ENCODE results near the gene LRRC27. TPM values are rescaled to one million over a fixed set of nuclear protein-coding genes. Genes with fewer than 3 reads are reported as not detected.

Gene LRRC27
- total RNA-seq, 4 donors from 2014 or later = 0.59 to 32.6 (median 15.3) TPM

DNA sequence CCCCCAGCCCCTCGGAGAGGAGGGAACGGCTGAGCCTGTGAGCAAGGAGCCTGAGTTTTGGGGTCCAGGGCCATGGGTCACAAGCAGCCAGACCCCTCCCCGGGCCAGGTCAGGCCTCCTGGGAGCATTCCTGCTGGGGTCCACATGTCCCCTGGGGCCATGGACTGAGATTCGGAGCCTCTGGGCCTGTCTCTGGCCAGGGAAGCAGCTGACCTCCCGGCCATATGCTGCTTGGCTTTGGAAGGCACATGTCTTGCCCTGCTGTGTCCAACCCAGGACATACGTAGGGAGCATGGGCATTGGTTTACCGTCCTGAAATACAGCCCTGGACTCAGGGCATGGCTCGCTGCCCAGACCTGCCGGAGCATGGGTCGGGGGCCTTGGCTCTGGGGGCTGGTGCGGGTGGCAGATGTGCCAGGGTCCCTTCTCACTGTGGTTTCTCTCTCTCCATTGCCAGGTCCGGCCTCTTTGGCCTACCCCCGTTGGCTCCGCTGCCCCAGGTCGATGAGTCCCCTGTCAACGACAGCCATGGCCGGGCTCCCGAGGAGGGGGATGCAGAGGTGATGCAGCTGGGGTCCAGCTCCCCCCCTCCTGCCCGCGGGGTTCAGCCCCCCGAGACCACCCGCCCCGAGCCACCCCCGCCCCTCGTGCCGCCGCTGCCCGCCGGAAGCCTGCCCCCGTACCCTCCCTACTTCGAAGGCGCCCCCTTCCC lies 72.3 kb downstream of the LRRC27 start:
- Histone ChIP-seq H3K4me1 (peaks cover 0 to 27% of the 10 kb centered on the region in 2 donors), H3K9me3 (no peaks in the 10 kb centered on the region), H3K4me3 (no peak overlapping the region), H3K27ac (no peak overlapping the region), H3K27me3 (no peaks in the 10 kb centered on the region), H3K36me3 (no peaks in the 10 kb centered on the region)
- intact Hi-C loops (cut with DNase I; ENCODE audit: low total_unique reads) = no loop called here
- TF ChIP-seq POLR2A (IDR thresholded peaks at IDR 0.05) = no peak
- TF ChIP-seq, protein P1, sequence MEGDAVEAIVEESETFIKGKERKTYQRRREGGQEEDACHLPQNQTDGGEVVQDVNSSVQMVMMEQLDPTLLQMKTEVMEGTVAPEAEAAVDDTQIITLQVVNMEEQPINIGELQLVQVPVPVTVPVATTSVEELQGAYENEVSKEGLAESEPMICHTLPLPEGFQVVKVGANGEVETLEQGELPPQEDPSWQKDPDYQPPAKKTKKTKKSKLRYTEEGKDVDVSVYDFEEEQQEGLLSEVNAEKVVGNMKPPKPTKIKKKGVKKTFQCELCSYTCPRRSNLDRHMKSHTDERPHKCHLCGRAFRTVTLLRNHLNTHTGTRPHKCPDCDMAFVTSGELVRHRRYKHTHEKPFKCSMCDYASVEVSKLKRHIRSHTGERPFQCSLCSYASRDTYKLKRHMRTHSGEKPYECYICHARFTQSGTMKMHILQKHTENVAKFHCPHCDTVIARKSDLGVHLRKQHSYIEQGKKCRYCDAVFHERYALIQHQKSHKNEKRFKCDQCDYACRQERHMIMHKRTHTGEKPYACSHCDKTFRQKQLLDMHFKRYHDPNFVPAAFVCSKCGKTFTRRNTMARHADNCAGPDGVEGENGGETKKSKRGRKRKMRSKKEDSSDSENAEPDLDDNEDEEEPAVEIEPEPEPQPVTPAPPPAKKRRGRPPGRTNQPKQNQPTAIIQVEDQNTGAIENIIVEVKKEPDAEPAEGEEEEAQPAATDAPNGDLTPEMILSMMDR (IDR thresholded peaks at IDR 0.05) = no peak
- no peak for DNase-seq

DNA sequence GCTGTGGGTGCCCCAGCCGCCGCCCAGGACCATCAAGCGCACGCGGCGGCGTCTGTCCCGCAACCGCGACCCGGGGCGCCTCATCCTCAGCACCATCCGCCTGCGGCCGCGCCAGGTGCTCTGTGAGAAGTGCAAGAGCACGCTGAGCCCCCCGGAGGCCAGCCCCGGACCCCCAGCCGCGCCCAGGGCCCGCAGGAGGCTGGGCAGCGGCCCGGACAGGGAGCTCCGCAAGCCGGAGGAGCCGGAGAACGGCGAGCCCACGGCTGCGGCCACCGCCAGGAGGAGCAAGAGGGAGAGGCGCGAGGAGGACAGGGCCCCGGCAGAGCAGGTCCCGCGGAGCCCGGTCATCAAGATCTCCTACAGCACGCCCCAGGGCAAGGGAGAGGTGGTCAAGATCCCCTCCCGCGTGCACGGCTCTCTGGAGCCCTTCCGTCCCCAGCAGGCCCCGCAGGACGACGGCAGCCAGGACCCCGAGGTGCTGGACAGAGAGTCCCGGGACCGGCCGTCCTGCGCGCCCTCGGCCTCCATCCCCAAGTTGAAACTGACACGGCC lies 73.0 kb downstream of the LRRC27 start:
- DNase-seq = no peak
- H3K4me1 ChIP-seq = peaks cover 0 to 27% of the 10 kb centered on the region in 2 donors
- H3K27me3 ChIP-seq = no peaks in the 10 kb centered on the region
- no peak overlapping the region for H3K4me3 ChIP-seq
- TF ChIP-seq, protein P1 (IDR thresholded peaks at IDR 0.05) = no peak
- TF ChIP-seq POLR2A (IDR thresholded peaks at IDR 0.05) = no peak
- no peaks in the 10 kb centered on the region for H3K36me3 ChIP-seq
- intact Hi-C loops (cut with DNase I; ENCODE audit: low total_unique reads) = no loop called here
- H3K9me3 ChIP-seq = no peaks in the 10 kb centered on the region
- H3K27ac ChIP-seq = no peak overlapping the region

DNA sequence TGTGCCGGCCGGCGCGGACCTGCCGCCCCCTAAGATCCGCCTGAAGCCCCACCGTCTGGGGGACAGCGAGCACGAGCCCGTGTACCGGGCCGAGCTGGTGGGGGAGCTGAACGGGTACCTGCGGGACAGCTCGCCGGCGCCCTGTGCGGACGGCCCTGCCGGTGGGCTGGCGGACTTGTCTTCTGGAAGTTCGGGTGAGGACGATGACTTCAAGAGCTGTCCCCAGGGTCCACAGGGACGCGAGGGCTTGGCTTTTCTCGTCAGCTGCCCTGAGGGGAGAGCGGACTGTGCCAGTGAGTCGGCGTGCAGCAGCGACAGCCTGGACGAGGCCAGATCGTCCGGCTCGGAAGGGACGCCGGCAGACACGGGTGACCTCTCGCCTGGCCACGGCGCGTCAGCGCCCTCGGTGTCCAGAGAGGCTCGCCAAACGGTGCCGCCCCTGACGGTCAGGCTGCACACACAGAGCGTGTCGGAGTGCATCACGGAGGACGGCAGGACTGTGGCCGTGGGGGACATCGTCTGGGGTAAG lies 73.5 kb downstream of the LRRC27 start:
- DNase-seq = no peak
- no peak overlapping the region for H3K27ac ChIP-seq
- H3K27me3 ChIP-seq = no peaks in the 10 kb centered on the region
- TF ChIP-seq, protein P1 (IDR thresholded peaks at IDR 0.05) = no peak
- TF ChIP-seq POLR2A (IDR thresholded peaks at IDR 0.05) = no peak
- no peaks in the 10 kb centered on the region for H3K36me3 ChIP-seq
- no peak overlapping the region for H3K4me3 ChIP-seq
- H3K4me1 ChIP-seq = peaks cover 0 to 24% of the 10 kb centered on the region in 2 donors
- intact Hi-C loops (cut with DNase I; ENCODE audit: low total_unique reads) = no loop called here
- no peaks in the 10 kb centered on the region for H3K9me3 ChIP-seq

DNA sequence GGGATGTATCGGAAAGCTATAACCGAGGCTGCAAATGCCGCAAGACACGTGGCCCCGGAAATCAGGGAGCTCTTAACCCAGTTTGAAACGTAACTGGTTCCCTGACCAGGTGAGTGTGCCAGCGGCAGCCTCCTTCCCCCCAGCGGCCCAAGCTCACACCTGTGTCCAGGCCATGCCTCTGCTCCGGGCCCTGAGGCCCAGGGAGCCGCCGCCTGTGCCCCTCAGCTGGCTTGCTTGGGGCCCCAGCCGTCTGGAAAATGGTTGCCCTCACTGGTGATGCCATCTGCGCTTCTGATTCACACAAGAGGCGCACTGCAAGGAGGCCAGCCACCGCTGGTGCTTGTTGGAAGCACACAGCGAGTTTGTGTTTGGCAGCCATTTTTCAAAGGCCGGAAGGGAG lies 74.2 kb downstream of the LRRC27 start:
- Histone ChIP-seq H3K4me3 (no peak overlapping the region), H3K9me3 (no peaks in the 10 kb centered on the region), H3K27ac (no peak overlapping the region), H3K4me1 (peaks cover 0 to 19% of the 10 kb centered on the region in 2 donors), H3K36me3 (no peaks in the 10 kb centered on the region), H3K27me3 (no peaks in the 10 kb centered on the region)
- DNase-seq = no peak
- intact Hi-C loops (cut with DNase I; ENCODE audit: low total_unique reads) = no loop called here
- no peak for TF ChIP-seq POLR2A (IDR thresholded peaks at IDR 0.05)
- TF ChIP-seq, protein P1 (IDR thresholded peaks at IDR 0.05) = no peak

DNA sequence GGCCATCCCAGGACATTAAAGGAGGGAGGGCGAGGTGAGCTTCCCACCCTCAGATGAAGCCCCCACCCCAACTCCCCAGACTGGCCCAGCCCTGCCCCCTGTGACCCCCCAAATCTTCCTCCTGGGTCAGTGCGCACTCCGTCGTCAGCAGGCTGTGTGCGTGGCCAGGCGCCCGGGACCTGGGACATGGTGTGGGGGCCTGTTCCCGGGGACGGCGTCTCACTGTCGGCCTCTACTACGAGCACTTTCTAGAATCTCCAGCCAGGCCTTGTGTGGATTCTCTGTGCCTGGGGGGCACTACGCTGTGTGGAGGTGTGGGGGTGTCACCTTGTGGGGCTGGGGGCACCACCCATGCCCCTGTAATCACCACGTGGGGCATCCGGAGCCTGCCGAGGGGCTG lies 74.8 kb downstream of the LRRC27 start:
- H3K27ac ChIP-seq = peak overlapping the region; percentile 81 to 84

More for the DNA sequence above, 74.8 kb downstream of the LRRC27 start:
- no peaks in the 10 kb centered on the region for H3K36me3 ChIP-seq
- DNase-seq = no peak
- intact Hi-C loops (cut with DNase I; ENCODE audit: low total_unique reads) = no loop called here
- no peaks in the 10 kb centered on the region for H3K27me3 ChIP-seq
- TF ChIP-seq, protein P1 (IDR thresholded peaks at IDR 0.05) = no peak
- H3K4me1 ChIP-seq = peaks cover 0 to 19% of the 10 kb centered on the region in 2 donors
- H3K4me3 ChIP-seq = no peak overlapping the region
- H3K9me3 ChIP-seq = no peaks in the 10 kb centered on the region
